PC-3 (cell line): ENCODE data around the gene AOAH. TPM values are rescaled to one million over a fixed set of nuclear protein-coding genes. Genes with fewer than 3 reads are reported as not detected.
A peak's percentile ranks its signal among the peaks of the same experiment; 100 is the strongest.

Source experiments
- ATAC-seq: fragments of 200-7000 bp; cut with Tn5 transposase; 2 replicates; pipeline ENCODE4 v1.9.1; 2020; ENCODE audit warnings: mild to moderate bottlenecking, moderate library complexity
- BruUV-seq: library from RNA; stranded (reverse); fragments of 400-500 nt; replicated peaks from 2 replicates; lab custom pipeline; 2021; lab: Mats Ljungman, UMichigan
- CTCF ChIA-PET: fragments of 300-600 bp; sonication (Branson Sonifier 250); formaldehyde crosslinking; loops from one replicate; lab custom pipeline; 2022; ENCODE audit warnings: antibody characterized with exemption; lab: Charles Lee
- POLR2A ChIA-PET: fragments of 300-600 bp; sonication (Branson Sonifier 250); formaldehyde crosslinking; loops from one replicate; lab custom pipeline; 2022; ENCODE audit warnings: antibody characterized with exemption; ENCODE audit not compliant: unreplicated experiment; lab: Charles Lee
- DNase-seq: peaks from one replicate; pipeline ENCODE4 v3.0.0-alpha.2; 2015
- H2AFZ ChIP-seq: fragments of 300-600 bp; sonication (generic); 2 replicates; pipeline ENCODE4 v1.6.0; 2016; ENCODE audit warnings: antibody characterized with exemption, low read length
- H3F3A ChIP-seq: fragments of 300-600 bp; sonication (generic); one replicate; pipeline ENCODE4 v1.6.0; 2017; ENCODE audit warnings: antibody characterized with exemption, low read length, control low read depth, mild to moderate bottlenecking; ENCODE audit not compliant: unreplicated experiment
- H3K27ac ChIP-seq: fragments of 300-600 bp; sonication (generic); 2 replicates; pipeline ENCODE4 v1.5.1; 2016; ENCODE audit warnings: mild to moderate bottlenecking, low read length
- H3K27me3 ChIP-seq: fragments of 300-600 bp; sonication (generic); 2 replicates; pipeline ENCODE4 v1.6.1; 2016; ENCODE audit warnings: low read length, mixed read lengths
- H3K36me3 ChIP-seq: fragments of 300-600 bp; sonication (generic); 2 replicates; pipeline ENCODE4 v1.6.1; 2016; ENCODE audit warnings: low read depth, mixed run types, low read length, mixed read lengths
- H3K4me1 ChIP-seq: fragments of 300-600 bp; sonication (generic); 2 replicates; pipeline ENCODE4 v1.5.1; 2016; ENCODE audit warnings: low read length; ENCODE audit not compliant: insufficient read depth
- H3K4me2 ChIP-seq: fragments of 300-600 bp; sonication (generic); 2 replicates; pipeline ENCODE4 v1.6.0; 2016; ENCODE audit warnings: low read length
- H3K4me3 ChIP-seq: fragments of 300-600 bp; sonication (generic); 2 replicates; pipeline ENCODE4 v1.5.1; 2016; ENCODE audit warnings: mild to moderate bottlenecking, low read length, mixed read lengths
- H3K79me2 ChIP-seq: fragments of 300-600 bp; sonication (generic); 2 replicates; pipeline ENCODE4 v1.6.1; 2017; ENCODE audit warnings: low read length, mixed read lengths
- H3K9ac ChIP-seq: fragments of 300-600 bp; sonication (generic); 2 replicates; pipeline ENCODE4 v1.6.0; 2016; ENCODE audit warnings: mild to moderate bottlenecking, low read length
- H3K9me2 ChIP-seq: fragments of 300-600 bp; sonication (generic); replicated peaks from 2 replicates; pipeline ENCODE4 v1.6.1; 2016; ENCODE audit warnings: mixed run types, low read length, mixed read lengths
- H3K9me3 ChIP-seq: fragments of 300-600 bp; sonication (generic); 2 replicates; pipeline ENCODE4 v1.6.1; 2016; ENCODE audit warnings: low read length, mixed read lengths
- H4K20me1 ChIP-seq: fragments of 300-600 bp; sonication (generic); 2 replicates; pipeline ENCODE4 v1.6.1; 2016; ENCODE audit warnings: low read length, mixed read lengths
- CTCF ChIP-seq: fragments of 300-600 bp; sonication (generic); conservative IDR thresholded peaks from 2 replicates; pipeline ENCODE4 v1.5.1; 2017; ENCODE audit warnings: antibody characterized with exemption, low read depth, mild to moderate bottlenecking, low read length
- EZH2 ChIP-seq: fragments of 300-600 bp; sonication (generic); IDR thresholded peaks from one replicate; pipeline ENCODE4 v1.6.1; 2017; ENCODE audit warnings: antibody characterized with exemption, mild to moderate bottlenecking, low read length; ENCODE audit not compliant: unreplicated experiment
- EZH2phosphoT487 ChIP-seq: fragments of 300-600 bp; sonication (generic); IDR thresholded peaks from 2 replicates; pipeline ENCODE4 v1.6.1; 2018; ENCODE audit warnings: mild to moderate bottlenecking, antibody characterized with exemption, low read length, borderline replicate concordance
- intact Hi-C: fragments of 100-400 bp; cut with micrococcal nuclease; formaldehyde crosslinking; loops from 2 replicates; pipeline ENCODE4 v1.9.0; 2023
- total RNA-seq: library from RNA; depleted of rRNA; stranded (reverse); fragments of >200 nt; gene quantifications from 2 replicates; pipeline ENCODE4 v1.2.3, GENCODE V29; 2014

AOAH gene
- total RNA-seq, 1 experiment from 2014 or later, result not detected

GRCh38 chr7:36535866-36536664 lies 188.2 kb downstream of the AOAH start:
- no peak for TF ChIP-seq CTCF
- no peak for TF ChIP-seq EZH2
- TF ChIP-seq EZH2phosphoT487, result no peak
- no peaks in the 10 kb centered on the region for H3K36me3 ChIP-seq
- no peaks in the 10 kb centered on the region for H3K27me3 ChIP-seq
- DNase-seq (peak; percentile 70), ATAC-seq (peak; percentile 61; the same call in 1 of the 2 replicates)
- CTCF ChIA-PET, result no interaction called here
- no peaks in the 10 kb centered on the region for H3K9me2 ChIP-seq
- no peak overlapping the region for H3K4me2 ChIP-seq
- no peaks in the 10 kb centered on the region for H3K79me2 ChIP-seq
- no peak overlapping the region for H3K4me3 ChIP-seq
- H3K9me3 ChIP-seq, result no peaks in the 10 kb centered on the region
- intact Hi-C loops, result no loop called here
- peaks cover 10% of the 10 kb centered on the region for H3K4me1 ChIP-seq
- H2AFZ ChIP-seq, result no peak overlapping the region
- no TSS peak for BruUV-seq
- H4K20me1 ChIP-seq, result no peaks in the 10 kb centered on the region
- H3K9ac ChIP-seq, result no peak overlapping the region
- no peak overlapping the region for H3K27ac ChIP-seq
- H3F3A ChIP-seq, result no peaks in the 10 kb centered on the region
- POLR2A ChIA-PET, result no interaction called here

GRCh38 chr7:36533717-36534116 lies 190.6 kb downstream of the AOAH start:
- intact Hi-C loops, result no loop called here
- Histone ChIP-seq H3K79me2 (no peaks in the 10 kb centered on the region), H3K27ac (no peak overlapping the region), H3K9me3 (no peaks in the 10 kb centered on the region), H3F3A (no peaks in the 10 kb centered on the region), H3K4me2 (no peak overlapping the region), H3K4me3 (no peak overlapping the region), H3K27me3 (no peaks in the 10 kb centered on the region), H3K9ac (no peak overlapping the region), H3K9me2 (no peaks in the 10 kb centered on the region), H3K4me1 (peaks cover 10% of the 10 kb centered on the region), H2AFZ (no peak overlapping the region), H3K36me3 (no peaks in the 10 kb centered on the region), H4K20me1 (no peaks in the 10 kb centered on the region)
- DNase-seq, result no peak
- TF ChIP-seq EZH2 (no peak), EZH2phosphoT487 (no peak), CTCF (no peak)
- POLR2A ChIA-PET, result no interaction called here
- no peak for ATAC-seq
- BruUV-seq, result no TSS peak
- CTCF ChIA-PET, result no interaction called here

- H3K4me1 ChIP-seq, result peaks cover 10% of the 10 kb centered on the region
- no peak for DNase-seq
- no peaks in the 10 kb centered on the region for H3K27me3 ChIP-seq
- ATAC-seq, result no peak
- ChIA-PET CTCF (no interaction called here), POLR2A (no interaction called here)
- intact Hi-C loops, result no loop called here
- no peak for TF ChIP-seq EZH2phosphoT487
- TF ChIP-seq EZH2, result no peak
- no peak for TF ChIP-seq CTCF
- no peak overlapping the region for H3K27ac ChIP-seq
- H2AFZ ChIP-seq, result no peak overlapping the region
- no peaks in the 10 kb centered on the region for H4K20me1 ChIP-seq
- no peaks in the 10 kb centered on the region for H3K9me3 ChIP-seq
- H3K4me3 ChIP-seq, result no peak overlapping the region
- no peak overlapping the region for H3K4me2 ChIP-seq
- no TSS peak for BruUV-seq
- H3F3A ChIP-seq, result no peaks in the 10 kb centered on the region
- no peaks in the 10 kb centered on the region for H3K9me2 ChIP-seq
- no peaks in the 10 kb centered on the region for H3K36me3 ChIP-seq
- no peak overlapping the region for H3K9ac ChIP-seq
- H3K79me2 ChIP-seq, result no peaks in the 10 kb centered on the region
Observed at GRCh38 chr7:36532981-36533499, 191.3 kb downstream of the AOAH start.
